Hepatocyte (in vitro differentiated cells): ENCODE data around the gene JAKMIP1. TPM values are rescaled to one million over a fixed set of nuclear protein-coding genes. Genes with fewer than 3 reads are reported as not detected.

Experiments
- DNase-seq: peaks from one replicate; pipeline ENCODE4 v3.0.0-alpha.2; 2016; ENCODE audit warnings: low spot score
- H2AFZ ChIP-seq: fragments of 200-600 bp; sonication (generic); 2 replicates; pipeline ENCODE4 v1.6.0; 2016; ENCODE audit warnings: antibody characterized with exemption, mild to moderate bottlenecking
- H3K27ac ChIP-seq: fragments of 200-600 bp; sonication (generic); 2 replicates; pipeline ENCODE4 v1.5.1; 2016; ENCODE audit warnings: mild to moderate bottlenecking
- H3K27me3 ChIP-seq: fragments of 200-600 bp; sonication (generic); 2 replicates; pipeline ENCODE4 v1.6.1; 2016
- H3K36me3 ChIP-seq: fragments of 200-600 bp; sonication (generic); replicated peaks from 2 replicates; pipeline ENCODE4 v1.5.1; 2016; ENCODE audit warnings: low read depth; ENCODE audit not compliant: insufficient read depth
- H3K4me1 ChIP-seq: fragments of 200-600 bp; sonication (generic); 2 replicates; pipeline ENCODE4 v1.5.1; 2016; ENCODE audit warnings: mild to moderate bottlenecking, moderate library complexity; ENCODE audit not compliant: insufficient read depth
- H3K4me2 ChIP-seq: fragments of 200-600 bp; sonication (generic); 2 replicates; pipeline ENCODE4 v1.6.0; 2016
- H3K4me3 ChIP-seq: fragments of 200-600 bp; sonication (generic); 2 replicates; pipeline ENCODE4 v1.5.1; 2016; ENCODE audit warnings: mild to moderate bottlenecking
- H3K79me2 ChIP-seq: fragments of 200-600 bp; sonication (generic); 2 replicates; pipeline ENCODE4 v1.6.0; 2017; ENCODE audit warnings: mild to moderate bottlenecking
- H3K9me2 ChIP-seq: fragments of 200-600 bp; sonication (generic); replicated peaks from 2 replicates; pipeline ENCODE4 v1.6.0; 2017; ENCODE audit warnings: mild to moderate bottlenecking; ENCODE audit not compliant: insufficient read depth
- H3K9me3 ChIP-seq: fragments of 200-600 bp; sonication (generic); 2 replicates; pipeline ENCODE4 v1.5.1; 2016; ENCODE audit warnings: low read depth, mild to moderate bottlenecking
- H4K20me1 ChIP-seq: fragments of 200-600 bp; sonication (generic); 2 replicates; pipeline ENCODE4 v1.6.0; 2016; ENCODE audit warnings: mild to moderate bottlenecking; ENCODE audit not compliant: insufficient read depth, poor library complexity, severe bottlenecking
- CTCF ChIP-seq: fragments of 200-600 bp; sonication (generic); IDR thresholded peaks from 2 replicates; pipeline ENCODE4 v1.5.1; 2016; ENCODE audit warnings: antibody characterized with exemption, mild to moderate bottlenecking; ENCODE audit not compliant: poor library complexity
- EZH2 ChIP-seq: fragments of 200-600 bp; sonication (generic); IDR thresholded peaks from 2 replicates; pipeline ENCODE4 v1.6.1; 2016; ENCODE audit warnings: antibody characterized with exemption, mild to moderate bottlenecking, borderline replicate concordance
- EZH2phosphoT487 ChIP-seq: fragments of 200-600 bp; sonication (generic); IDR thresholded peaks from one replicate; pipeline ENCODE4 v1.6.1; 2018; ENCODE audit warnings: antibody characterized with exemption, mild to moderate bottlenecking, low read depth, moderate library complexity; ENCODE audit not compliant: unreplicated experiment, severe bottlenecking
- WGBS: methylation state at CpG from one replicate; pipeline ENCODE4 v1.1.6; 2016; ENCODE audit warnings: low lambda C conversion rate; ENCODE audit errors: missing lambda C conversion rate; 5-methylcytosine and 5-hydroxymethylcytosine counted together
- polyA plus RNA-seq: library from polyadenylated mRNA; unstranded; fragments of >200 nt; fragmentation: Nextera tagmentation; extraction: Ambion mirVana; gene quantifications from 2 replicates; pipeline ENCODE4 v1.2.1, GENCODE V29; 2016
- total RNA-seq: library from RNA; depleted of rRNA; stranded (reverse); fragments of >200 nt; gene quantifications from 2 replicates; pipeline ENCODE4 v1.2.3, GENCODE V29; 2014

JAKMIP1 gene
- total and polyA plus RNA-seq, 2 experiments from 2014 or later, result not detected

GRCh38 chr4:6143603-6144181 is 56.7 kb downstream of the JAKMIP1 start:
- H4K20me1 ChIP-seq, result no peaks in the 10 kb centered on the region
- H2AFZ ChIP-seq, result no peak overlapping the region
- H3K4me2 ChIP-seq, result no peak overlapping the region
- H3K4me3 ChIP-seq, result no peak overlapping the region
- H3K79me2 ChIP-seq, result no peaks in the 10 kb centered on the region
- H3K36me3 ChIP-seq, result no peaks in the 10 kb centered on the region
- DNase-seq, result no peak
- 91% methylated on average over 3 of the region's 3 CpGs for WGBS
- H3K4me1 ChIP-seq, result no peaks in the 10 kb centered on the region
- no peaks in the 10 kb centered on the region for H3K9me3 ChIP-seq
- H3K27ac ChIP-seq, result no peak overlapping the region
- H3K27me3 ChIP-seq, result no peaks in the 10 kb centered on the region
- TF ChIP-seq EZH2phosphoT487, result no peak
- TF ChIP-seq EZH2, result no peak
- no peak for TF ChIP-seq CTCF
- no peaks in the 10 kb centered on the region for H3K9me2 ChIP-seq

GRCh38 chr4:6142935-6143602 is 57.3 kb downstream of the JAKMIP1 start:
- no peak overlapping the region for H3K4me3 ChIP-seq
- H3K9me2 ChIP-seq, result no peaks in the 10 kb centered on the region
- no peaks in the 10 kb centered on the region for H3K36me3 ChIP-seq
- TF ChIP-seq EZH2phosphoT487 (no peak), EZH2 (no peak), CTCF (no peak)
- H2AFZ ChIP-seq, result no peak overlapping the region
- no peaks in the 10 kb centered on the region for H3K79me2 ChIP-seq
- no peaks in the 10 kb centered on the region for H3K27me3 ChIP-seq
- no peak for DNase-seq
- H3K27ac ChIP-seq, result no peak overlapping the region
- no peaks in the 10 kb centered on the region for H3K4me1 ChIP-seq
- no peaks in the 10 kb centered on the region for H3K9me3 ChIP-seq
- H4K20me1 ChIP-seq, result no peaks in the 10 kb centered on the region
- no peak overlapping the region for H3K4me2 ChIP-seq
- 84% methylated on average over 8 of the region's 8 CpGs for WGBS

- no peaks in the 10 kb centered on the region for H3K9me3 ChIP-seq
- H3K9me2 ChIP-seq, result no peaks in the 10 kb centered on the region
- 89% methylated on average over 7 of the region's 7 CpGs for WGBS
- DNase-seq, result no peak
- no peaks in the 10 kb centered on the region for H4K20me1 ChIP-seq
- no peaks in the 10 kb centered on the region for H3K79me2 ChIP-seq
- no peaks in the 10 kb centered on the region for H3K27me3 ChIP-seq
- H3K36me3 ChIP-seq, result no peaks in the 10 kb centered on the region
- TF ChIP-seq EZH2phosphoT487, result no peak
- TF ChIP-seq EZH2, result no peak
- TF ChIP-seq CTCF, result no peak
- no peak overlapping the region for H3K27ac ChIP-seq
- no peak overlapping the region for H3K4me2 ChIP-seq
- no peaks in the 10 kb centered on the region for H3K4me1 ChIP-seq
- H2AFZ ChIP-seq, result no peak overlapping the region
- H3K4me3 ChIP-seq, result no peak overlapping the region
Observed at GRCh38 chr4:6142511-6142910, 57.8 kb downstream of the JAKMIP1 start.
